Gastrocnemius medialis (tissue), 4 donors: Measurements from ENCODE around the gene HES5. TPM values are rescaled to one million over a fixed set of nuclear protein-coding genes. Genes with fewer than 3 reads are reported as not detected.

Experiments
- ATAC-seq, 2 donors: fragments of 150-250 bp; one replicate each; pipeline ENCODE4 v1.9.1; 2016
- DNase-seq, 2 donors: peaks; one replicate each; pipeline ENCODE4 v3.0.0-alpha.2; 2019
- H3K27ac ChIP-seq, 4 donors: fragments of 200-600 bp; sonication (generic); 1 replicate in 1 of 4; 2 replicates in 3 of 4; pipeline ENCODE4 v1.5.1; 2016 to 2018; ENCODE audit warnings: mild to moderate bottlenecking in 2 of 4, moderate library complexity in 1 of 4
- H3K27me3 ChIP-seq, 3 donors: fragments of 200-600 bp; sonication (generic) in 2 of 3; 1 replicate in 1 of 3; 2 replicates in 2 of 3; pipeline versions ENCODE4 v1.5.1 to v1.6.0; 2016 to 2019; ENCODE audit warnings: mild to moderate bottlenecking in 1 of 3, moderate library complexity in 1 of 3
- H3K36me3 ChIP-seq, 2 donors: fragments of 200-600 bp; sonication (generic) in 1 of 2; one replicate each; pipeline ENCODE4 v1.5.1; 2017 to 2018
- H3K4me1 ChIP-seq, 2 donors: fragments of 200-600 bp; sonication (generic) in 1 of 2; one replicate each; pipeline ENCODE4 v1.5.1; 2016 to 2017; ENCODE audit warnings: mild to moderate bottlenecking in 2 of 2
- H3K4me3 ChIP-seq, 4 donors: fragments of 200-600 bp; sonication (generic) in 3 of 4; 1 replicate in 1 of 4; 2 replicates in 3 of 4; pipeline ENCODE4 v1.5.1; 2016 to 2019; ENCODE audit warnings: mild to moderate bottlenecking in 2 of 4
- H3K9me3 ChIP-seq, 3 donors: fragments of 200-600 bp; sonication (generic) in 2 of 3; 1 replicate in 1 of 3; 2 replicates in 2 of 3; pipeline ENCODE4 v1.5.1; 2016 to 2019
- POLR2A ChIP-seq, 2 donors: fragments of 450-650 bp; IDR thresholded peaks; one replicate each; pipeline ENCODE4 v1.6.1; 2017; ENCODE audit warnings: antibody characterized with exemption in 2 of 2, mild to moderate bottlenecking in 2 of 2, moderate library complexity in 2 of 2
- in situ Hi-C, 4 donors: fragments of 200-750 bp; cut with MboI; loops; one replicate each; pipeline versions ENCODE4 v1.15.0 to v1.8.0; 2017; ENCODE audit warnings: low sequenced_read_pairs in 4 of 4
- intact Hi-C: fragments of 100-400 bp; cut with DNase I; formaldehyde crosslinking; loops from one replicate; pipeline ENCODE4 v1.15.1; 2023; ENCODE audit warnings: low total_unique reads
- total RNA-seq, 4 donors: library from RNA; depleted of rRNA; stranded (reverse); fragments of >200 nt; gene quantifications; one replicate each; pipeline versions ENCODE4 v1.1.0 to v1.2.3, GENCODE V29; 2016
- TF ChIP-seq, protein P1 (sequence below), 5 experiments: fragments of 450-650 bp in 3 of 5; fragments of 200-600 bp in 2 of 5; sonication (generic) in 2 of 5; IDR thresholded peaks in 4 of 5; conservative IDR thresholded peaks in 1 of 5; 1 replicate in 4 of 5; 2 replicates in 1 of 5; pipeline ENCODE4 v1.5.1; 2016 to 2019; ENCODE audit warnings: antibody characterized with exemption in 5 of 5, mild to moderate bottlenecking in 3 of 5, moderate library complexity in 3 of 5

The HES5 gene
- total RNA-seq, 4 donors from 2014 or later = 0.49 TPM; not detected in 3

DNA sequence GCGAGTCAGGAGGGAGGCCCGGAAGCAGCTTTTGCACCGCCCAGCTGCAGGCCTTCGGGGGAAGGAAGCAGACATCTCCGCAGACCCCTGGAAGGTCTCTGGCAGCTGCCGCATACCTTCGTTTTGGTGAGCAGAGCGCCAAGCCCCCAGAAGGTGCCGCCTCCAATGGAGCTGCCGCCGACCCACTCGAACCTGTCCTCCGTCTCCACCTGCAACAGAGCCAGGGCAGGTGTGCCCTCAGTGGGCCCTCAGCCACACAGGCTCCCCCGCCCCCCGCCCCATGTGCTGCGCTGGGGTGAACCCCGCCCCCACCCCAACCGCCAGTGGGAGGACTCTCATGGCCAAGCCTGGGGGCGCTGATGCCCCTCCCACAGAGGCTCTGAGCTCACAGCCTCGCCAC lies 9.9 kb downstream of the HES5 start:
- peaks cover 0 to 67% of the 10 kb centered on the region in 2 donors for H3K36me3 ChIP-seq
- H3K27ac ChIP-seq = no peak overlapping the region
- in situ Hi-C loops (no loop called here), intact Hi-C loops (no loop called here)
- ATAC-seq (no peak), DNase-seq (no peak)
- no peaks in the 10 kb centered on the region for H3K27me3 ChIP-seq
- no peak overlapping the region for H3K4me3 ChIP-seq
- TF ChIP-seq, protein P1, sequence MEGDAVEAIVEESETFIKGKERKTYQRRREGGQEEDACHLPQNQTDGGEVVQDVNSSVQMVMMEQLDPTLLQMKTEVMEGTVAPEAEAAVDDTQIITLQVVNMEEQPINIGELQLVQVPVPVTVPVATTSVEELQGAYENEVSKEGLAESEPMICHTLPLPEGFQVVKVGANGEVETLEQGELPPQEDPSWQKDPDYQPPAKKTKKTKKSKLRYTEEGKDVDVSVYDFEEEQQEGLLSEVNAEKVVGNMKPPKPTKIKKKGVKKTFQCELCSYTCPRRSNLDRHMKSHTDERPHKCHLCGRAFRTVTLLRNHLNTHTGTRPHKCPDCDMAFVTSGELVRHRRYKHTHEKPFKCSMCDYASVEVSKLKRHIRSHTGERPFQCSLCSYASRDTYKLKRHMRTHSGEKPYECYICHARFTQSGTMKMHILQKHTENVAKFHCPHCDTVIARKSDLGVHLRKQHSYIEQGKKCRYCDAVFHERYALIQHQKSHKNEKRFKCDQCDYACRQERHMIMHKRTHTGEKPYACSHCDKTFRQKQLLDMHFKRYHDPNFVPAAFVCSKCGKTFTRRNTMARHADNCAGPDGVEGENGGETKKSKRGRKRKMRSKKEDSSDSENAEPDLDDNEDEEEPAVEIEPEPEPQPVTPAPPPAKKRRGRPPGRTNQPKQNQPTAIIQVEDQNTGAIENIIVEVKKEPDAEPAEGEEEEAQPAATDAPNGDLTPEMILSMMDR (IDR thresholded peaks at IDR 0.05 in 4 of 5, conservative IDR thresholded peaks at IDR 0.05 in 1 of 5) = no peak
- TF ChIP-seq POLR2A (IDR thresholded peaks at IDR 0.05) = no peak
- no peaks in the 10 kb centered on the region for H3K9me3 ChIP-seq
- peaks cover 24 to 26% of the 10 kb centered on the region in 2 donors for H3K4me1 ChIP-seq

DNA sequence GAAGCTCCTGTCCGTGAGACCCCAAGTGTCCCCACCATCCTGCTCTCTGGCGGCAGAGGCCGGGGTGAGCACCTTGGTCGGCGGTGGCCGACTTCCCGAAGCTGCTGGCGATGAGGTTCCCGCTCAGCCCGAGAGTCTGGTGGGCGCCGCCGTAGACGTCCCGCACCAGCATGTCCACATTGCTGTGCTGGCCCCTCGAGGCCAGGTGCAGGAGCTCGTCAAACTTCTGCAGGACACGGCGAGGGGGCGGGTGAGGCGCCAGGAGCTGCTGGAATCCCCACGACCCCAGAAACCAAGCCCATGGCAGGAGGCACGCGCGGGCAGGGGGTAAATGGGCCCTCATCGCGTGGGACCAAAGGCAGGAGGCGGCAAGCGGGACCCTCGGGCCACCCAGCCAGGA lies 10.3 kb downstream of the HES5 start:
- no peak overlapping the region for H3K4me3 ChIP-seq
- DNase-seq (no peak), ATAC-seq (no peak)
- H3K4me1 ChIP-seq = peaks cover 20 to 21% of the 10 kb centered on the region in 2 donors
- TF ChIP-seq, protein P1 (IDR thresholded peaks at IDR 0.05 in 4 of 5, conservative IDR thresholded peaks at IDR 0.05 in 1 of 5) = no peak
- no peak for TF ChIP-seq POLR2A (IDR thresholded peaks at IDR 0.05)
- in situ Hi-C loops = no loop called here
- no peaks in the 10 kb centered on the region for H3K27me3 ChIP-seq
- H3K36me3 ChIP-seq = peaks cover 0 to 71% of the 10 kb centered on the region in 2 donors
- H3K27ac ChIP-seq = no peak overlapping the region
- intact Hi-C loops = no loop called here
- H3K9me3 ChIP-seq = no peaks in the 10 kb centered on the region

DNA sequence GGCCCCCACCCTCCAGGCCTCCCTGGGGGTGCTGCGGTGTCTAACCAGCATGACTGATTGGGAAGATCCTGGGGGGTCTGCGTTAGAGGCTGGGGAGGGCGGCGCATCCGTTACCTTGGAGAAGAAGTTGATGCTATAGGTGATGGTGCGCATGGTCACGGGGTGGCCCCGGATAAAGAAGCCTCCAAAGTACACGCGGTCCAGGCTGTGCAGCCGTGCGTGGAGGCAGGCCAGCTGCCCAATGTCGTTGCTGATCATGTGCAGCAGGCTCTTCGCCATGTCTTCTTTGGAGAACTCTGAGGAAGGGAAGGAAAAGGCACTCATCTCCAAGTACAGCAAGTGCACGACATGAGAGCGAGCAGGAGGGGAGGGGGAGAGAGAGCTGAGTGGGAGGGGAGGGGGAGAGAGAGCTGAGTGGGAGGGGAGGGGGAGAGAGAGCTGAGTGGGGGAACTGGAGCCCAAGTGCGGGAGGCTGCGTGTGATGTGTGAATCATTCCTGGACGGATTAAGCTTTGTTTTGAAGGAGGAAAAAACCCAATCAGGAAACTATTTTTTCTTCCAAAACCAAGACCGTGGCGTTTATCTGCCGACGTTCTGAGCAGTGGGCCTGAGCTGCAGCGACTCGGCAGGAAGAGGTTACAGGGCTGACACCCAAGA lies 10.9 kb downstream of the HES5 start:
- in situ Hi-C loops = no loop called here
- intact Hi-C loops = no loop called here
- DNase-seq = no peak

DNA sequence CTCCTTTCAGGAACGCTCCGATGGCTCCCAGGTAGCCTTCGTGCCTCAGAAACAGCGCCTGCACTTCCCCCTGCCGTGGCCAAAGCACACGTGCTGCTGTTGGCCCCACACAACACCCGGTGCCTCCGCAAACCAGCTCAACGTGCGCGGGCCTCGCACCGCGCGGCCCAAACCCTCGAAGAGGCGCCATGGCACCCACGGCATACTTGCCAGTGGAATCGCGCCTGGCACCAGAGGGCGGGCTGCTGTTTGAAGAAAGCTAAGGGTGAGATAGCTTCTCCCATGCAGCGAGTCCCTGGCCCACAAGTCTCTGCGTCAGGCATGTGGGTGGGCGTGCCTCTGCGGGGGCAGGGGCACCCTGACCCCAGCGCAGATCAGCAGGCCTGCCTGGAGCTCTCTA lies 11.5 kb downstream of the HES5 start:
- TF ChIP-seq, protein P1 (IDR thresholded peaks at IDR 0.05 in 4 of 5, conservative IDR thresholded peaks at IDR 0.05 in 1 of 5) = no peak
- no peak for TF ChIP-seq POLR2A (IDR thresholded peaks at IDR 0.05)
- in situ Hi-C loops (no loop called here), intact Hi-C loops (no loop called here)
- Histone ChIP-seq H3K27me3 (no peaks in the 10 kb centered on the region), H3K36me3 (peaks cover 0 to 83% of the 10 kb centered on the region in 2 donors), H3K9me3 (no peaks in the 10 kb centered on the region), H3K4me1 (peaks cover 8 to 9% of the 10 kb centered on the region in 2 donors), H3K4me3 (no peak overlapping the region), H3K27ac (no peak overlapping the region)
- no peak for ATAC-seq
- no peak for DNase-seq

More for the DNA sequence above, 10.9 kb downstream of the HES5 start:
- H3K9me3 ChIP-seq = no peaks in the 10 kb centered on the region
- no peak for ATAC-seq
- H3K27me3 ChIP-seq = no peaks in the 10 kb centered on the region
- H3K36me3 ChIP-seq = peaks cover 0 to 76% of the 10 kb centered on the region in 2 donors
- no peak overlapping the region for H3K4me3 ChIP-seq
- peaks cover 14 to 15% of the 10 kb centered on the region in 2 donors for H3K4me1 ChIP-seq
- no peak overlapping the region for H3K27ac ChIP-seq
- TF ChIP-seq POLR2A (IDR thresholded peaks at IDR 0.05) = no peak
- TF ChIP-seq, protein P1 (IDR thresholded peaks at IDR 0.05 in 4 of 5, conservative IDR thresholded peaks at IDR 0.05 in 1 of 5) = no peak
